IgD-negative memory B cell (primary cell): ENCODE data around the gene TMEM151A. TPM values are rescaled to one million over a fixed set of nuclear protein-coding genes. Genes with fewer than 3 reads are reported as not detected.
A peak's percentile ranks its signal among the peaks of the same experiment; 100 is the strongest.

Experiments
- H3K27ac Mint-ChIP-seq, 3 donors: one replicate each; pipeline ENCODE4 v1.8.0; 2020 to 2022; ENCODE audit warnings: mild to moderate bottlenecking in 3 of 3, mixed read lengths in 3 of 3, moderate library complexity in 1 of 3
- H3K27me3 Mint-ChIP-seq: one replicate; pipeline ENCODE4 v1.8.0; 2021; ENCODE audit warnings: mixed read lengths
- H3K36me3 Mint-ChIP-seq: one replicate; pipeline ENCODE4 v1.8.0; 2020; ENCODE audit warnings: mild to moderate bottlenecking, mixed read lengths
- H3K4me1 Mint-ChIP-seq, 3 donors: one replicate each; pipeline ENCODE4 v1.8.0; 2020 to 2022; ENCODE audit warnings: mixed read lengths in 3 of 3, mild to moderate bottlenecking in 1 of 3
- H3K4me3 Mint-ChIP-seq, 4 donors: one replicate each; pipeline ENCODE4 v1.8.0; 2020 to 2022; ENCODE audit warnings: mild to moderate bottlenecking in 4 of 4, mixed read lengths in 4 of 4, moderate library complexity in 3 of 4
- H3K9me3 Mint-ChIP-seq, 3 donors: one replicate each; pipeline ENCODE4 v1.8.0; 2020 to 2021; ENCODE audit warnings: mixed read lengths in 3 of 3, mild to moderate bottlenecking in 1 of 3
- polyA plus RNA-seq: library from polyadenylated mRNA; unstranded; fragments of 300-500 nt; fragmentation: Illumina TruSeq; gene quantifications from one replicate; pipeline ENCODE4 v1.2.3, GENCODE V29; 2021

The TMEM151A gene
- polyA plus RNA-seq, 1 donor from 2014 or later: not detected

DNA sequence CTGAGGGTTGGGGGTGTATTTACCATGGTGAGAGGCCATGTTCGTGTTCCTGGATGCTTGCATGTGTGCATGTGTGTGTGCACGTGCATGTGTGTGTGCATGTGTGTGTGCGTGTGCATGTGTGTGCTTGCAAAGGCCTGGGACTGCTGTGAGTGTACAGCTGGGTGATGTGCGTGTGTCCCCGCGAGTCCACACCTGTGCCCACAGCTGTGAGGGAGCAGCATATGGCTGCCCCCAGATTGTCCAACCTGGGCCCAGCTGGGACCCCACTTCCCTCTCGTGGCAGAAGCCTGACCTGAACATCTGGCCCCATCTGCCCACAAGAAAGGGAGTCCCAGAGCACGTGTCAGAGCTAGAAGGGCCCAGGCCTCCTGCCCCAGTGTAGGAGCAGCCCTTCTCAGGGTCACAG is 33.6 kb downstream of the TMEM151A start:
- H3K4me3 Mint-ChIP-seq: no peak overlapping the region
- no peaks in the 10 kb centered on the region for H3K36me3 Mint-ChIP-seq

DNA sequence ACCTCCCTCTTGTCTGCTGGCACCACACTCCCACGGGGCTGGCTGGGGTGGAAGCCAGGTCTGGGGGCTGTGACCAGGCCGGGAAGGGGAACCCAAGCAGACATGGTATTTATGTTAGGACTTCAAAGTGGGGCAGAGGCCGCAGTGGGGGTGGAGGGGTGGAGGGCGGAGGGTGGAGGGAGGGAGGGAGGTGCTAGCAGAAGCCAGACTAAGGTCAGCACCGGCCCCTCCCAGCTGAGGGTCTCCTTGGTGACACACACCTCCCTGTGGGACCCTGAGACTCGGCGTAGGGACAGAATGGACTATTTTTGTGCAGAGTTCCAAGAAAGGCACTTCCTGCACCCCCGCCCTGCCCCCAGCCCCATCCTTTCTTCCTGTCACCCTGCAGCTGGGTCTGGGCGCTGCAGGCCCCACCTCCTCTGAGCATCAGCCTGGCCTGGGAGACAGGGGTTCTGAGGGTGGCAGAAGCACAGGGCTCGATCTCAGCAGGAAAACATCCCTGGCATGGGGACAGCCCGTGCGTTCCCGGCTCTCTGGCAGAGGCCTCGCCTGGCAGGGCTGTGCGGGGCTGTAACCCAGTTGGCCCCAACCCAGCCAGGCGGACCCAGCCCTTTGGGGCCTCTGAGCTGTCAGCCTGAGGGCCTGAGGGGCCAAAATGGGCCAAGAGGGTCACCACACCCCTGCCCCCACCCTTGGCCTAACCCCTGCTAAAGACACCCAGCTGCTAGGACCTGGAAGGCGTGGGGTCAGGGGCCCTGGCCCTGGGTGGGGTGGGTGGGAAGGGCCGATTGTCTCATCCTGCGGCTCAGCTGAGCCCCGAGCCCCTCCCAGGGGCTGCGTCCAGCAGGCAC is 34.8 kb downstream of the TMEM151A start:
- H3K4me3 Mint-ChIP-seq: no peak overlapping the region
- peaks cover 0 to 9% (median 9%) of the 10 kb centered on the region in 3 donors for H3K4me1 Mint-ChIP-seq
- no peaks in the 10 kb centered on the region for H3K27me3 Mint-ChIP-seq
- no peaks in the 10 kb centered on the region for H3K9me3 Mint-ChIP-seq
- H3K27ac Mint-ChIP-seq: no peak overlapping the region
- no peaks in the 10 kb centered on the region for H3K36me3 Mint-ChIP-seq

More for the DNA sequence above, 33.6 kb downstream of the TMEM151A start:
- H3K9me3 Mint-ChIP-seq: no peaks in the 10 kb centered on the region
- no peaks in the 10 kb centered on the region for H3K27me3 Mint-ChIP-seq
- peaks cover 0 to 9% (median 9%) of the 10 kb centered on the region in 3 donors for H3K4me1 Mint-ChIP-seq
- peak overlapping the region in 1 of 3 donors; percentile 73 for H3K27ac Mint-ChIP-seq

DNA sequence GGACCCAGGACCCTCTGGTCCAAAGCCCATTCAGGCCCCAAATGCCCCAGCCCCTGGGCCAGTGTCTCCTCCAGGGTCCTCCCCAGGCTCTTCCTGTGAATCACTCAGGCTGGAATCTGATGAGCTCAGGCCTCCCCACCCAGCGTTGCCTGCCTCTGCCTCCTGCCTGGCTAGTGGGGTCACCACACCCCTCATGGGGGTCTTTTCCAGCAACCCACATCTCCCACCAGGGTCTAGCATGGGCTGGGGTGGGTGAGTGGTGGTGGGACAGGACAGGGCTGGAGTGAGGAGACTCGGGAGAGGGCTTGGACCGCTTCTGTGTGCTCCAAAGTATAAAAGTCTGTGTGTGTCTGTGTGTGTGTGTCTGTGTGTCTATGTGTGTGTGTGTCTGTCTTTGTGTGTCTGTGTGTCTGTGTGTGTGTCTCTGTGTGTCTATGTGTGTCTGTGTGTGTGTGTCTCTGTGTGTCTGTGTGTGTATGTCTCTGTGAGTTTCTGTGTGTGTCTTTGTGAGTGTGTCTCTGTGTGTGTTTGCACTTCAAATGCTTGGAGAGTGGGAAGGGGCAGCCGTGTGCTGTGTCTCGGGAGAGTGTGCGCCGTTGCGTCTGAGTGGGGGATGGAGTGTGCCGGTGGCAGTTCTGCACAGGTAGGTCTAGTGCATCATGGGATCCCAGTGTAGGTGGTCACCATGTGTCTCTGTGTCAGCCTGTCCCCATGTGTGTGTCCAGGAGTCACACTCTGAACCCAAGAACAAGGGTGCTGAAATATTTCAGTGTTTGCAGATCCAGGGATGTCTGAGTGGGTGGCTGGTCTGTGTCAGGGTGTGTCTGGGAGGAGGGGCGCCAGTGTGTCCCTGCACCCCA is 35.7 kb downstream of the TMEM151A start:
- H3K4me3 Mint-ChIP-seq: no peak overlapping the region
- no peak overlapping the region for H3K27ac Mint-ChIP-seq
- H3K9me3 Mint-ChIP-seq: no peaks in the 10 kb centered on the region

DNA sequence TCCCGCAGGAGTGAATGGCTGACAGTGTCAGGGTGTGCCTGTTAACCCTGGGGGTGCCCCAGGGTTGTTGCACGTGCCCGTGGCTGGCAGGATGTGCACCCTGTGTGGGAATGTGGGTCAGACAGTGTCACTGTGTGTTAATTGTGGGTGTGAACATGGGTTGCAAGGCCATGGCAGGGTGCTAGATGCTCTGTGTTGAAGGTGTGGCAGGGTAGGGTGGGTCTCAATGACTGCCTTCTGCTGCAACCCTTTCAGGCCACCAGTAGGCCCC is 36.3 kb downstream of the TMEM151A start:
- Mint-ChIP-seq H3K4me3 (peak overlapping the region in 1 of 4 donors; percentile 18), H3K9me3 (no peaks in the 10 kb centered on the region), H3K4me1 (peaks cover 0 to 9% (median 9%) of the 10 kb centered on the region in 3 donors), H3K27me3 (no peaks in the 10 kb centered on the region), H3K27ac (no peak overlapping the region), H3K36me3 (no peaks in the 10 kb centered on the region)

More for the DNA sequence above, 35.7 kb downstream of the TMEM151A start:
- H3K4me1 Mint-ChIP-seq: peaks cover 0 to 9% (median 9%) of the 10 kb centered on the region in 3 donors
- no peaks in the 10 kb centered on the region for H3K36me3 Mint-ChIP-seq
- H3K27me3 Mint-ChIP-seq: no peaks in the 10 kb centered on the region

DNA sequence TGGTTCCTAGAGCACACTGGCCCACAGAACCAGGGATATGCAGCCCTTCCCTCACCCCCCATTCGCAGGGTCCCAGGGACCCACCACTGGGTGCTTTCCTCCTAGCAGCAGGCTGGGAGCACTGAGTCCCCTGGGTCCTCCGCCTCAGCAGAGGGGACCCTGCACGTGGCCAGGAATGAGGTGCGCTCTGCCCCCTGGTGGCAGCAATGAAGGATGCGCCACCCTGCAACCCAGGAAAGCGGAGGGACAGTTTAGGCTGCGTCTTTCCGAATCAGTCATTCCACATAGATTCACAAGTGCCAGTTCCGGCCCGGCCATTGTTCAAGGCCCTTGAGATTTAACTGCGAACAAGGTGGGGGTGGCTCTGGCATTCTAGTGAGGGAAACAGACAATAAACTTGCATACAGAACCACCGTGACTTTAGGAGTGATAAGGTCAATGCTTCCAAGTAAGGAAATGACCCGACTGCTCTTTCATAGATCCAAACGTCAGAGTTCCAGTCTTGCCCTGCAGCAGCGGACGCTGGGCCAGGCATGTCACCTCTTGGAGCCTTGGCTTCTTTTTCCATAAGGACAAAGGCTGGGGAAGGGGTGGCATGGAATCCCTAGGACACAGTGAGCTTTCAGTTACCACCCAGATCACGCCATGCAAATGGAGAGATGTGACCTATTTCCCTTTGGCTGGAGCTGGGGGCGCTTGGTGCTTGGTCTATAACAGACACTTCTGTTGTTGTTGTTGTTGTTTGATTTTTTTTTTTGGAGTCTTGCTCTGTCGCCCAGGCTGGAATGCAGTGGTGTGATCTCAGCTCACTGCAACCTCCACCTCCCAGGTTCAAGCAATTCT is 36.8 kb downstream of the TMEM151A start:
- H3K4me1 Mint-ChIP-seq: peaks cover 0 to 9% (median 9%) of the 10 kb centered on the region in 3 donors
- no peaks in the 10 kb centered on the region for H3K9me3 Mint-ChIP-seq
- H3K36me3 Mint-ChIP-seq: no peaks in the 10 kb centered on the region
- peak overlapping the region in 1 of 3 donors; percentile 16 for H3K27ac Mint-ChIP-seq
- no peaks in the 10 kb centered on the region for H3K27me3 Mint-ChIP-seq
- peak overlapping the region in 3 of 4 donors; percentile 18 to 86 (median 72) for H3K4me3 Mint-ChIP-seq

DNA sequence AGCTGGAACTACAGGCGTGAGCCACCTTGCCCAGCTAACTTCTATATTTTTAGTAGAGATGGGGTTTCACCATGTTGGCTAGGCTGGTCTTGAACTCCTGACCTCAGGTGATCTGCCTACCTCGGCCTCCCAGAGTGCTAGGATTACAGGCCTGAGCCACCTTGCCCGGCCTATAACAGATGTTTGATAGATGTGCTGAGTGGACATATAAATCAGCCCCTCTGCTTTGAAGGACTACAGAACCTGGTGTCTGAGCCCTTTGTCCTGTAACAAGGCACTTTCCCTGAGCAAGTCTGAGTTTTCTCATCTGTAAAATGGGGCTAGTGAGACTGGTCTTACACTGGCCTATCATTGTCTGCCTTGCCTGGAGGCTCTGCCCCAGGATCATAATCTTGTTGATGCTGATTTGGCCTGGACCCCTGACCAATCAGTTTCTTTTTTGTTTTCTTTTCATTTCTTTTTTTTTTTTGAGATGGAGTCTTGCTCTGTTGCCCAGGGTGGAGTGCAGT is 37.5 kb downstream of the TMEM151A start:
- H3K36me3 Mint-ChIP-seq: no peaks in the 10 kb centered on the region
- H3K27me3 Mint-ChIP-seq: no peaks in the 10 kb centered on the region
- peaks cover 0 to 9% (median 9%) of the 10 kb centered on the region in 3 donors for H3K4me1 Mint-ChIP-seq
- H3K27ac Mint-ChIP-seq: no peak overlapping the region
- no peak overlapping the region for H3K4me3 Mint-ChIP-seq
- no peaks in the 10 kb centered on the region for H3K9me3 Mint-ChIP-seq

DNA sequence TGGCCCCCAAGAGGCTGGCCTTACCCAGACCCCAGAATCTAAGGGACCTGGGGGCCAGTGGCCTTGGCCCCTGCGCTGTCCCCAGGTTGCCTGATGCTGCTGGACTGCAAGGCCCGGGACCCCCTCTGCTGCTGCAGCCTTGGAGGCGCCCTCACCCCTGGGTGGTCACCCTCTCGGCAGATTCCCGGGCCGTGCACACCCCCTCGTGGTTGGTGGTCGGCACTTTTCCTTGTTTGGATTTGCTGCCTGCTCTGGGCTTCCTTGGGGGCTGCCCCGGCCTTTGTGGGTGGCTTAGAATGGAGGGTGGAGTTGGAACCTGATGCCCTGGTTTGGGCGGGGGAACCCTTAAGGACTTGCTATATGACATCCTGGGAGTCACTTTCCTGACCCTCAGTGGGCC is 39.2 kb downstream of the TMEM151A start:
- Mint-ChIP-seq H3K27me3 (peaks cover 4% of the 10 kb centered on the region), H3K4me1 (peaks cover 0 to 13% (median 12%) of the 10 kb centered on the region in 3 donors), H3K27ac (no peak overlapping the region), H3K9me3 (no peaks in the 10 kb centered on the region), H3K36me3 (no peaks in the 10 kb centered on the region), H3K4me3 (no peak overlapping the region)

DNA sequence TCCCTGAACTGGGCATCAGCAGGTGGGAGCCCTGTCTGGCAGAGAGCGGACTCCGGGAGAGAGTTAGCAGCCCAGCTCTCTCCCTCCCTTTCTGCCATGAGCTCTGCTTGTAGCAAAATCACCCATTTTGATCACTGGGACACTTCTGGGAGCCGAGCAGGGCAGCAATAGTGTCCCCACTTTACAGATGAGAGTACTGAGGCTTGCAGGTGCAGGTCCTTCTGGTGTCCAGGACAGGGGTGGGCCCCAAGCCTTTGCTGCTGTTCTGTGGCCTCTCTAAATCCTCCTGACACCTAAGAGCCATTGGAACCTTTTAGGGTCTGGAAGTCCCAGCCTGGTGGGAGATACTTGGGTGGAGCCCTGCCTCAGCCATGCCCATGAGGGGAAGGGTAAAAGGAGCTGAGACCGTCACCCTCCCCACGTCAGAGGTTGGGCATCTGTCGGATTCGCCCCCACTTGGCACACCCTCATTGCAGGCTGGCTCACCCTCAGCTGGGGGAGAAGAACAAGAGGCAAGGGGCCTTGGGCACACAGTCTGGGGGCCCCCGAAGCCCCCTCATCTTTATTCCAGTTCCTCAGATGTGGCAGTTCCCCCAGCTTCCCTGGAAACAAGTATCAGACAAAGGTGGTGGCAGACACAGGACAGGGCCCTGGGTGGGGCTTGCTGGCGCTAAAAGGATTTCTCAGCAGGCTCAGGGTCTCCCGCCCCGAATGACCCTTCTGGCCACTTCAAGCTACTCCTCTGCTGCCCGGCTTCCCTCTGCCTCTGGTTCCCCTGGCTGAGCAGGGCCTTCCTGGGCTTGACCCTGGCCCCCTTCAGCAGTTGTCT is 40.1 kb downstream of the TMEM151A start:
- no peaks in the 10 kb centered on the region for H3K36me3 Mint-ChIP-seq
- no peak overlapping the region for H3K4me3 Mint-ChIP-seq
- peaks cover 4 to 21% (median 16%) of the 10 kb centered on the region in 3 donors for H3K4me1 Mint-ChIP-seq
- H3K27me3 Mint-ChIP-seq: peaks cover 5% of the 10 kb centered on the region
- H3K27ac Mint-ChIP-seq: no peak overlapping the region
- no peaks in the 10 kb centered on the region for H3K9me3 Mint-ChIP-seq

DNA sequence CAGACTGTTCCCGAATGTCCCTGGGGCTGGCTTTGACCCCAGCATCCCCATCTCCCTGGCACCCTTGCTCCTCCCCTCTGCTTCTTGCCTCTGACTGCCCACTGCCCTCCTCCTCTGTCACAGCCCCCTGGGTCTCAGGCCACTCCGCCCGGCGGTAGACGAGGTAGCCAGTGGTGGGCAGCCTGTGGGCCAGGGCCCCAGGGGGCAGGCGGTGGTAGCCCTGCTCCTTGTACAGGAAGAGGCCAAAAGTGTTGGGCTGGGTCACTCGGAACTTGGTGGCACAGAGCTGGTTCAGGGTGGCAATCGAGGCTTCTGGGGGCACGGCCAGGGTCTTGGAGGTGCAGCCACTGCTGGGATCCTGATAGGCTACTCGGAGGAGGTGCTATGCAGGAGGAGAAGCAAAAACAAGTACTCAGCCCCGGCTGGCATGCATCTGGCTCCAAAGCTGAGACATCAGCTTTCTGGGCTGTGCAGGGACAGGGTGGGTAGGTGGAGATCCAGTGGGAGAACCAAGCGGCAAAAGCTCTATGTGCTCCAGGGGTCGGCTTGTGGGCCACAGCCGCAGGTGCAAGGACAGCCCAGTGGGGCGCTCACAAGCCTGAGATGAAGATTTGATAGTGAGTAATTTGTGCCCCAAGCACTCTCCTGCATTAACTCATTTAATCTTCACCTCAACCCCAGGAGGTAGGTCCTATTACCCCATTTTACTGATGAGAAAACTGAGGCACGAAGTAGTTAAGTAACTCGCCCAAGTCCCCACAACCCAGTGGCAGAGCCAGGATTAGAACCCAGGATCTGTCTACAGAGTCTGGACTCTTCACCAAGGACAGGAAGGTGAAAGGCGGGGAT is 40.9 kb downstream of the TMEM151A start:
- Mint-ChIP-seq H3K27ac (no peak overlapping the region), H3K9me3 (no peaks in the 10 kb centered on the region), H3K36me3 (no peaks in the 10 kb centered on the region), H3K4me1 (peaks cover 6 to 21% (median 16%) of the 10 kb centered on the region in 3 donors), H3K27me3 (peaks cover 5% of the 10 kb centered on the region), H3K4me3 (peak overlapping the region in 1 of 4 donors; percentile 50)

DNA sequence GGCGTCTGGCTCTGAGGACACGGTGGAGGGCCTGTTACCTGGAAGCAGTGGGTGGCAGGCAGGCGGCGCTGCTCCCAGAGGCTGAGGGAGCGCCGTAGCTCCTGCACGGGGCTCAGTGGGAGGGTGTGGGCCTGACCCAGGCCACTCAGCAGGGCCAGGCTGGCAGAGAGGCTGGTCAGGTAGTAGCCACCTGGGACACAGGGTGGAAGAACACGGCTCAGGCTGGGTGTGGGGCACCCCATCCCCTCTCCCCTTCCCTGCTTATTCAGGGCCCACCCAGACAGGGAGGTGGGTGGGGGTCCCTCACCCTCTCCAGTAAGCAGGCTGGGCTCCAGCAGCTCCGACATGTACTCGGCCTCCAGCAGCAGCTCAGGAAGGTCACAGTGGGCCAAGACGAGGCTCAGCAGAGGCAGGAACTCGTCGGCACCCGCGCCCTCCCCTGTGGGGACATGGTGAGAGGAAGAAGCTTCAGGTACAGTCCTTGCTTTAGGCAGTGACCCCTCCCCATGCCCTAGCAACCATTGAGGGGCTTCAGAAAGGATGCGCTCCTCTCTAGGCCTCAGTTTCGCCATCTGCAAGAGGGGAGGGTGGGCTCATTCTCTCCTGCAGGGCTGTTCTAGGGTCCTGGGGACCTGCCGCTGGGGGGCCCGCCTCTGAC is 41.7 kb downstream of the TMEM151A start:
- H3K27me3 Mint-ChIP-seq: peaks cover 5% of the 10 kb centered on the region
- no peaks in the 10 kb centered on the region for H3K36me3 Mint-ChIP-seq
- H3K9me3 Mint-ChIP-seq: no peaks in the 10 kb centered on the region
- peaks cover 6 to 19% (median 13%) of the 10 kb centered on the region in 3 donors for H3K4me1 Mint-ChIP-seq
- H3K4me3 Mint-ChIP-seq: no peak overlapping the region
- no peak overlapping the region for H3K27ac Mint-ChIP-seq

DNA sequence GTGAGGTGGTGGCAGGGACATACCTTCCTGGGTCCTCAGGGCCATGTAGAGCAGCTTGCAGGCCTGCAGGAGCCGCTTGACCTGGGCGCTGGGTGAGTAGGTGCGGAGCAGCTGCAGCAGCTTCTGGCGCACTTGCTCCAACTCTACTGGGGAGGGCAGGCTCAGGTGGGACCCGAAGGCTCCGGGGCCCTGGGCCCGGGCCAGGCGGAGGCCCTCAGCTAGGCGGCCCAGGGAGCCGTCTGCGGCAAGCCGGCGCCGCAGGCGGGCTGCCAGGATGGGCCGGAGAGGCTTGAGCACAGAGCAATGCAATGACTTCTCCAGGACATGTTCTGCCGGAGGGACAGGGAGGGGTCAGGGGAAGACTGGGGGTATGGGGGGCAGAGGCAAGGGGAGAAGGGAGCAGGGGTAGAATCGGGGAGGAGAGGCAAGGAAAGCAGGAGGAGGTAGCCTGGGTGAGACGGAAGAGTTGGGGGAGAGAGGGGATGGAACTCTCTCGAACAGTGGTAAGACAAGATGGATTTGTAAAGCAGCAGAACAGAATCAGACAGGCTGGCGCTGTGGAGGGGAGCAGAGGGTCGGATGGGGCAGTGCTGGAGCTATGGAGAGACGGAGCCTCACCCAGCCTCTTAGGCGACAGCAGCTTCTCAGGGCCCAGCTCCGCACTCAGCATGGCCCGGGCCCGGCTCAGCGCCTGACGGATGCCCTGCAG is 42.4 kb downstream of the TMEM151A start:
- Mint-ChIP-seq H3K9me3 (no peaks in the 10 kb centered on the region), H3K4me1 (peaks cover 6 to 16% (median 11%) of the 10 kb centered on the region in 3 donors), H3K27me3 (peaks cover 5% of the 10 kb centered on the region), H3K36me3 (no peaks in the 10 kb centered on the region), H3K4me3 (no peak overlapping the region), H3K27ac (no peak overlapping the region)
